ENCODE data around the gene ARSG.

DNA sequence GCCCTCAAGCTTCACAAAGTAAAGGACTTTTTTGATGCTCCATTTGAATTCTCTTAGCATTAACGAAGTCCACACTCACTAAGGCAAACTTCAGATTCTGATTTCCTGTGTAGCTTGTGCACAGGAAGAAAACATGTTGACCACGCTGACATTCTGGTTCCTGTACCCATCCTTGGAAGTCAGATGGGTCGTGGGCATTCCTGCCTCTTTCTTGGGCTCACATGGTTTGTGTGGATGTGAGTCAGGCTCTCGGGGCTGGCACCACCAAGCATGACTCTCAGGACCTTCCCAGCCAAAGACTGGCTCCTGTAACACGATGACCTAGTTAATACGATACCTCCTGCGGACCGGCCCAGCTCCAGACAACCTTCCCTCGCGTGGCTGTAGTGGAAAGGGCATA is 32.8 kb downstream of the ARSG start:
- TF ChIP-seq SMC3 (conservative IDR thresholded peaks at IDR 0.05; ENCODE audit: poor library complexity) (no peak), REST (IDR thresholded peaks at IDR 0.05; ENCODE audit: borderline replicate concordance) (no peak), POLR2AphosphoS5 (IDR thresholded peaks at IDR 0.05) (no peak), EZH2 (IDR thresholded peaks at IDR 0.05; ENCODE audit: borderline replicate concordance, insufficient read depth, low read length, poor library complexity, severe bottlenecking) (no peak), CTCF (IDR thresholded peaks at IDR 0.05; ENCODE audit: poor library complexity, severe bottlenecking) (no peak), TAF1 (IDR thresholded peaks at IDR 0.05; ENCODE audit: low read depth) (no peak), EP300 (conservative IDR thresholded peaks at IDR 0.05; ENCODE audit: poor library complexity, severe bottlenecking) (no peak), MXI1 (conservative IDR thresholded peaks at IDR 0.05; ENCODE audit: poor library complexity, severe bottlenecking) (no peak), RAD21 (conservative IDR thresholded peaks at IDR 0.05) (no peak)
